Fibroblast of villous mesenchyme (primary cell): ENCODE data around the gene ALAS1. TPM values are rescaled to one million over a fixed set of nuclear protein-coding genes. Genes with fewer than 3 reads are reported as not detected.
"Not testable (repeated sequence)": the region's sequence is repeated elsewhere in the genome, so short reads cannot be mapped to it uniquely, and the experiment has no call there.

Experiments
- DNase-seq: peaks from one replicate; pipeline ENCODE4 v3.0.0-alpha.2; 2010; ENCODE audit warnings: low read depth
- H3K4me3 ChIP-seq: 2 replicates; pipeline ENCODE4 v1.5.1; 2011; ENCODE audit warnings: low read depth, mild to moderate bottlenecking, low read length
- CTCF ChIP-seq: IDR thresholded peaks from 2 replicates; pipeline ENCODE4 v1.5.1; 2012; ENCODE audit warnings: low read depth, mild to moderate bottlenecking, low read length; ENCODE audit not compliant: insufficient read depth
- total RNA-seq: library from RNA; depleted of rRNA; stranded (reverse); fragments of >200 nt; gene quantifications from 2 replicates; pipeline ENCODE4 v1.2.3, GENCODE V29; 2012

The ALAS1 gene
- total RNA-seq: 42.5 and 52.2 TPM in 2 replicates

GRCh38 chr3:52197842-52198625, at the start of gene ALAS1:
Gene ALAS1 (plus strand): TSS chr3:52198160. CDS start chr3:52199242, 1,082 bp downstream.
- no peak for TF ChIP-seq CTCF

GRCh38 chr3:52149021-52149420, 48.9 kb upstream of the ALAS1 start:
- no peak for DNase-seq
- no peak overlapping the region for H3K4me3 ChIP-seq
- TF ChIP-seq CTCF: no peak

More at GRCh38 chr3:52197842-52198625, at the start of gene ALAS1:
- DNase-seq: peak; percentile 91
- peak within 1 kb of the TSS; percentile 84 for H3K4me3 ChIP-seq

GRCh38 chr3:52149726-52150125, 48.2 kb upstream of the ALAS1 start:
- DNase-seq: no peak
- H3K4me3 ChIP-seq: no peak overlapping the region
- no peak for TF ChIP-seq CTCF

- no peak for DNase-seq
- H3K4me3 ChIP-seq: no peak overlapping the region
- TF ChIP-seq CTCF: no peak
Measured at GRCh38 chr3:52150357-52150756, 47.6 kb upstream of the ALAS1 start.

- no peak for DNase-seq
- no peak overlapping the region for H3K4me3 ChIP-seq
- TF ChIP-seq CTCF: no peak
Measured at GRCh38 chr3:52150860-52151259, 47.1 kb upstream of the ALAS1 start.

- not testable (repeated sequence) for DNase-seq, H3K4me3 ChIP-seq
Measured at GRCh38 chr3:52151991-52152390, 46.0 kb upstream of the ALAS1 start.

GRCh38 chr3:52153389-52154096, 44.4 kb upstream of the ALAS1 start:
- no peak for TF ChIP-seq CTCF
- H3K4me3 ChIP-seq: peak overlapping the region; percentile 87
- DNase-seq: no peak
